ENCODE data around the gene CIT. TPM values are rescaled to one million over a fixed set of nuclear protein-coding genes. Genes with fewer than 3 reads are reported as not detected.

Gene CIT
- total RNA-seq, 1 donor from 2014 or later, result 98.5 TPM

- H3K27ac Mint-ChIP-seq, result no peak overlapping the region
- Histone ChIP-seq H3K27me3 (no peaks in the 10 kb centered on the region), H3K4me1 (no peaks in the 10 kb centered on the region), H3K36me3 (peaks cover 3% of the 10 kb centered on the region), H3K4me3 (no peak overlapping the region), H3K4me2 (no peak overlapping the region), H2AFZ (replicated peaks) (no peak overlapping the region), H3F3A (ENCODE audit: low read depth) (no peaks in the 10 kb centered on the region), H3K79me2 (ENCODE audit: low read depth) (no peaks in the 10 kb centered on the region), H3K9me3 (ENCODE audit: low read depth) (no peaks in the 10 kb centered on the region), H3K9ac (no peak overlapping the region), H3K27ac (no peak overlapping the region), H4K20me1 (ENCODE audit: low read depth) (no peaks in the 10 kb centered on the region)
- peaks cover 62% of the 10 kb centered on the region for H3K36me3 Mint-ChIP-seq
- no peaks in the 10 kb centered on the region for H3K9me3 Mint-ChIP-seq
- TF ChIP-seq EZH2phosphoT487 (IDR thresholded peaks at IDR 0.05), result no peak
- TF ChIP-seq, protein P1, sequence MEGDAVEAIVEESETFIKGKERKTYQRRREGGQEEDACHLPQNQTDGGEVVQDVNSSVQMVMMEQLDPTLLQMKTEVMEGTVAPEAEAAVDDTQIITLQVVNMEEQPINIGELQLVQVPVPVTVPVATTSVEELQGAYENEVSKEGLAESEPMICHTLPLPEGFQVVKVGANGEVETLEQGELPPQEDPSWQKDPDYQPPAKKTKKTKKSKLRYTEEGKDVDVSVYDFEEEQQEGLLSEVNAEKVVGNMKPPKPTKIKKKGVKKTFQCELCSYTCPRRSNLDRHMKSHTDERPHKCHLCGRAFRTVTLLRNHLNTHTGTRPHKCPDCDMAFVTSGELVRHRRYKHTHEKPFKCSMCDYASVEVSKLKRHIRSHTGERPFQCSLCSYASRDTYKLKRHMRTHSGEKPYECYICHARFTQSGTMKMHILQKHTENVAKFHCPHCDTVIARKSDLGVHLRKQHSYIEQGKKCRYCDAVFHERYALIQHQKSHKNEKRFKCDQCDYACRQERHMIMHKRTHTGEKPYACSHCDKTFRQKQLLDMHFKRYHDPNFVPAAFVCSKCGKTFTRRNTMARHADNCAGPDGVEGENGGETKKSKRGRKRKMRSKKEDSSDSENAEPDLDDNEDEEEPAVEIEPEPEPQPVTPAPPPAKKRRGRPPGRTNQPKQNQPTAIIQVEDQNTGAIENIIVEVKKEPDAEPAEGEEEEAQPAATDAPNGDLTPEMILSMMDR (IDR thresholded peaks at IDR 0.05), result no peak
- H3K27me3 Mint-ChIP-seq (ENCODE audit: insufficient read depth, low read depth), result peaks cover 4% of the 10 kb centered on the region
- H3K4me3 Mint-ChIP-seq, result no peak overlapping the region
- no peaks in the 10 kb centered on the region for H3K4me1 Mint-ChIP-seq
- DNase-seq (ENCODE audit: low spot score), result no peak
Observed at GRCh38 chr12:119713551-119714031, 163.5 kb downstream of the CIT start.

DNA sequence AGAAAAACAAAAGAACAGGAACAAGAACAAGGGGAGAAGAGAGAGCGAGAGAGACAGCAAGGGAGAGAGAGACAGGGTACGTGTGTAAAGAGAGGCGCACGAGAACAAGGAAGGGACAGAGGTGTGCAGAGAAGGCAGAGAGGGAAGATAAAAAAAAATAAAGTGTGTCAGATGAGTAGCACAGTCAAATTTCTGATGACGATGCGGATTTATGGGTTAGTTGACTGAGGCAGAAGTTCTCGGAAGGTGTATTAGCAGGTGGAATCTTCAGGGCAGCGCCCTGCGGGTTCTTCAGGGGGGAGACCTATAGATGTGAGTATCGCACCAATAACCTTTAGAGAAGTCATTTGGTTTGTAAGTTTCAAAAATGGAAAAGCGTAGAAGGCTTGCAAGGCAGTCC, 164.4 kb downstream of the CIT start:
- Histone ChIP-seq H3K9me3 (ENCODE audit: low read depth) (no peaks in the 10 kb centered on the region), H3K9ac (no peak overlapping the region), H3K27me3 (no peaks in the 10 kb centered on the region), H3K27ac (no peak overlapping the region), H3K4me3 (no peak overlapping the region), H2AFZ (replicated peaks) (no peak overlapping the region), H3K4me1 (no peaks in the 10 kb centered on the region), H3K4me2 (no peak overlapping the region), H3F3A (ENCODE audit: low read depth) (no peaks in the 10 kb centered on the region), H4K20me1 (ENCODE audit: low read depth) (no peaks in the 10 kb centered on the region), H3K79me2 (ENCODE audit: low read depth) (no peaks in the 10 kb centered on the region), H3K36me3 (peaks cover 4% of the 10 kb centered on the region)
- DNase-seq (ENCODE audit: low spot score), result no peak
- H3K4me3 Mint-ChIP-seq, result no peak overlapping the region
- H3K27me3 Mint-ChIP-seq (ENCODE audit: insufficient read depth, low read depth), result peaks cover 4% of the 10 kb centered on the region
- TF ChIP-seq EZH2phosphoT487 (IDR thresholded peaks at IDR 0.05) (no peak), EZH2 (IDR thresholded peaks at IDR 0.05) (no peak)
- TF ChIP-seq, protein P1 (IDR thresholded peaks at IDR 0.05), result no peak
- H3K27ac Mint-ChIP-seq, result no peak overlapping the region
- no peaks in the 10 kb centered on the region for H3K9me3 Mint-ChIP-seq
- H3K36me3 Mint-ChIP-seq, result peaks cover 59% of the 10 kb centered on the region
- H3K4me1 Mint-ChIP-seq, result no peaks in the 10 kb centered on the region

DNA sequence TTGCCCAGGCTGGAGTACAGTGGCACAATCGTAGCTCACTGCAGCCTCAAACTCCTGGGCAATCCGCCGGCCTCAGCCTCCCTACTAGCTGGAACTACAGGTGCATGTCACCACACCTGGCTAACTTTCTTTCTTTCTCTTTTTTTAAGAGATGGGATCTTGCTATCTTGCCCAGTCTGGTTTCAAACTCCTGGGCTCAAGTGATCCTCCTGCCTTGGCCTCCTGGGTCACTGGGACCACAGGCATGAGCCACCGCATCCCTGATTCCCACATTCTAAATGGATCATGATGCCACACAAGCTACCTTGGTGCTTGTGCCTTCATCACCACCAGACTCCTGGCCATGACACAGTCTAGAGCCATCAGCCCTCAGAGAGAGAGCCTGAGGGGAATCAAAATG, 165.4 kb downstream of the CIT start:
- peaks cover 9% of the 10 kb centered on the region for H3K36me3 ChIP-seq
- H3K9me3 Mint-ChIP-seq, result no peaks in the 10 kb centered on the region
- no peak for DNase-seq (ENCODE audit: low spot score)
- H3K4me3 Mint-ChIP-seq, result no peak overlapping the region
- H3K27me3 Mint-ChIP-seq (ENCODE audit: insufficient read depth, low read depth), result peaks cover 4% of the 10 kb centered on the region
- H3K9me3 ChIP-seq (ENCODE audit: low read depth), result no peaks in the 10 kb centered on the region
- no peak overlapping the region for H2AFZ ChIP-seq (replicated peaks)
- no peaks in the 10 kb centered on the region for H3K4me1 Mint-ChIP-seq
- no peak overlapping the region for H3K4me2 ChIP-seq
- H3F3A ChIP-seq (ENCODE audit: low read depth), result no peaks in the 10 kb centered on the region
- H3K79me2 ChIP-seq (ENCODE audit: low read depth), result no peaks in the 10 kb centered on the region
- no peak overlapping the region for H3K27ac Mint-ChIP-seq
- H3K27ac ChIP-seq, result no peak overlapping the region
- no peak overlapping the region for H3K9ac ChIP-seq
- no peaks in the 10 kb centered on the region for H3K4me1 ChIP-seq
- TF ChIP-seq, protein P1 (IDR thresholded peaks at IDR 0.05), result no peak
- no peak for TF ChIP-seq EZH2 (IDR thresholded peaks at IDR 0.05)
- H3K36me3 Mint-ChIP-seq, result peaks cover 64% of the 10 kb centered on the region
- no peak overlapping the region for H3K4me3 ChIP-seq
- no peaks in the 10 kb centered on the region for H4K20me1 ChIP-seq (ENCODE audit: low read depth)
- H3K27me3 ChIP-seq, result no peaks in the 10 kb centered on the region

All from neural progenitor cell (in vitro differentiated cells).